Activated naive CD4-positive, alpha-beta T cell treated with Interleukin-2 at 50 U/mL for 16 hours (primary cell): ENCODE measurements around the gene RHOF.
A peak's percentile ranks its signal among the peaks of the same experiment; 100 is the strongest.
"Not testable (repeated sequence)": the region's sequence is repeated elsewhere in the genome, so short reads cannot be mapped to it uniquely, and the experiment has no call there.

Experiments used
- DNase-seq: peaks from one replicate; pipeline ENCODE4 v3.0.0-alpha.2; 2020

Gene RHOF

GRCh38 chr12:121773011-121773777 is 20.3 kb downstream of the RHOF start:
- DNase-seq: peak; percentile 81

GRCh38 chr12:121770813-121771625 is 22.5 kb downstream of the RHOF start:
- no peak for DNase-seq

- DNase-seq: no peak
Measured at GRCh38 chr12:121770388-121770787, 23.1 kb downstream of the RHOF start.

- DNase-seq: no peak
Measured at GRCh38 chr12:121769831-121770301, 23.6 kb downstream of the RHOF start.

- DNase-seq: no peak
Measured at GRCh38 chr12:121769297-121769830, 24.1 kb downstream of the RHOF start.

GRCh38 chr12:121767525-121768016 is 25.9 kb downstream of the RHOF start:
- DNase-seq: no peak

- no peak for DNase-seq
Measured at GRCh38 chr12:121766290-121767039, 27.0 kb downstream of the RHOF start.

- no peak for DNase-seq
Measured at GRCh38 chr12:121765573-121765972, 27.9 kb downstream of the RHOF start.

GRCh38 chr12:121764808-121765207 is 28.7 kb downstream of the RHOF start:
- DNase-seq: no peak

GRCh38 chr12:121762269-121762668 is 31.2 kb downstream of the RHOF start:
- DNase-seq: no peak

GRCh38 chr12:121758536-121758935 is 35.0 kb downstream of the RHOF start:
- DNase-seq: not testable (repeated sequence)

GRCh38 chr12:121755591-121755990 is 37.9 kb downstream of the RHOF start:
- DNase-seq: no peak

- no peak for DNase-seq
Measured at GRCh38 chr12:121754836-121755235, 38.7 kb downstream of the RHOF start.

GRCh38 chr12:121753844-121754264 is 39.6 kb downstream of the RHOF start:
- DNase-seq: no peak

- DNase-seq: no peak
Measured at GRCh38 chr12:121751749-121752351, 41.6 kb downstream of the RHOF start.

GRCh38 chr12:121751034-121751433 is 42.5 kb downstream of the RHOF start:
- no peak for DNase-seq

GRCh38 chr12:121750507-121750955 is 43.0 kb downstream of the RHOF start:
- DNase-seq: no peak

- no peak for DNase-seq
Measured at GRCh38 chr12:121749267-121749666, 44.2 kb downstream of the RHOF start.

GRCh38 chr12:121748571-121749265 is 44.8 kb downstream of the RHOF start:
- peak; percentile 49 for DNase-seq

GRCh38 chr12:121748218-121748570 is 45.3 kb downstream of the RHOF start:
- DNase-seq: no peak

- DNase-seq: not testable (repeated sequence)
Measured at GRCh38 chr12:121745545-121745944, 47.9 kb downstream of the RHOF start.

GRCh38 chr12:121741743-121742142 is 51.7 kb downstream of the RHOF start:
- DNase-seq: no peak
